Sigmoid colon (tissue), 4 donors: ENCODE measurements around the gene MIA3.

Experiments
- EP300 ChIP-seq, 4 donors: sonication (generic); formaldehyde crosslinking; IDR thresholded peaks; one replicate each; pipeline ENCODE4 v1.6.1; 2017; ENCODE audit warnings: antibody characterized with exemption in 4 of 4
- POLR2A ChIP-seq, 2 donors: fragments of 450-650 bp; IDR thresholded peaks; one replicate each; pipeline ENCODE4 v1.6.1; 2016; ENCODE audit warnings: antibody characterized with exemption in 2 of 2, mild to moderate bottlenecking in 2 of 2, moderate library complexity in 2 of 2
- POLR2AphosphoS5 ChIP-seq, 4 donors: sonication (generic); formaldehyde crosslinking; IDR thresholded peaks; one replicate each; pipeline ENCODE4 v1.6.1; 2017; ENCODE audit warnings: antibody characterized with exemption in 4 of 4

DNA sequence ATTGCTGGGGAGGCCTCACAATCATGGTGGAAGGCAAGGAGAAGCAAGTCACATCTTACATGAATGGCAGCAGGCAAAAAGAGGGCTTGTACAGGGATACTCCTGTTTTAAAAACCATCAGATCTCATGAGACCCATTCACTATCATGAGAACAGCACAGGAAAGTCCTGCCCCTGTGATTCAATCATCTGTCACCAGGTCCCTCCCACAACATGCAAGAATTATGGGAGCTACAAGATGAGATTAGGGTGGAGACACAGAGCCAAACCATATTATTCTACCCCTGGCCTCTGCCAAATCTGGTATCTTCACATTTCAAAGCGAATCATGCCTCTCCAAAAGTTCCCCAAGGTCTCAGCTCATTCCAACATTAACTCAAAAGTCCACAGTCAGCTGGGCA is 11.1 kb upstream of the MIA3 start:
- TF ChIP-seq POLR2AphosphoS5 (IDR thresholded peaks at IDR 0.05) (no peak), EP300 (IDR thresholded peaks at IDR 0.05) (no peak), POLR2A (IDR thresholded peaks at IDR 0.05) (no peak)
